ENCODE measurements around the gene SCMH1. TPM values are rescaled to one million over a fixed set of nuclear protein-coding genes. Genes with fewer than 3 reads are reported as not detected.
"Not testable (repeated sequence)": the region's sequence is repeated elsewhere in the genome, so short reads cannot be mapped to it uniquely, and the experiment has no call there.

The SCMH1 gene
- total RNA-seq, 1 experiment from 2014 or later, result 16.9 TPM

- no peak for DNase-seq (ENCODE audit: extremely low read depth, low read depth)
Observed at GRCh38 chr1:41158147-41158875, 83.8 kb downstream of the SCMH1 start.

DNA sequence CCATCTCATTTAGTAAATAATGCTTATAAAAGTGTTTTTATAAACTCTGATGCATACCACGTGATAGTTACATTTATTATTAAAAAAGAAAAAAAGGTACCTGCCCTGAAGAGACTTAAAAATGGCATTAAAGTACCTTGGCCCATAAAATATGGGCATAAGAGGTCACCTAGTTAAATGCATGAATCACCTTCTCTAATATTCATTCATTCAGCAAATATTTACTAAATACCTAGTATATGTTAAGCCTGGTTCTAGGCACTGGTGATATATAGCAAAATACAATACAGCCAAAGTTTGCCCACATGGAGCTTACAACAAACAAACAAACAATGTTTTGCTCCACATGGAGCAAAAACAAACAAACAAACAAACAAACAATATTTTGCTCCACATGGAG lies 87.0 kb downstream of the SCMH1 start:
- DNase-seq (ENCODE audit: extremely low read depth, low read depth), result no peak

DNA sequence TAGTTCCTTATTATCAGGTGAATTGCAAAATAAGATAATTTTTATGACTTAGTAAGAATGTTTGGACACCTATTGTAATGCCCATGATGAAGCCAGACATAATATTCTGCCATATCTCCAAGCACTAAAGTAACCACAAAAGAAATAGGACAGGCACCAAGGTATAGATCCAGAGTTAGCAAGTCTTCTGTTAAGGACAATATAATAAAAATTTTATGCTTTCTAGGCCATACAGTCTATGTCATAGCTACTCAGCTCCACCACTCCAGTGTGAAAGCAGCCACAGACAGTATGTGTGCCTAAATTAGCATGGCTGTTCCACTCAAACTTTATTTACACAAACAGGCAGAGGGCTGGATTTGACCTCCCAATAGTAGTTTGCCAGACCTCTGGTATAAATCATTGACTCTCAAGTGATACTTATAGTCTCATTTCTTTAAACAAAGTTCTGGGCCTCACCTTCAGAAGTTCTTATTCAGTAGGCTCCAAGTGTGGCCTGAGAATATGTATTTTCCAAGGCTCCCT lies 88.3 kb downstream of the SCMH1 start:
- DNase-seq (ENCODE audit: extremely low read depth, low read depth), result no peak

DNA sequence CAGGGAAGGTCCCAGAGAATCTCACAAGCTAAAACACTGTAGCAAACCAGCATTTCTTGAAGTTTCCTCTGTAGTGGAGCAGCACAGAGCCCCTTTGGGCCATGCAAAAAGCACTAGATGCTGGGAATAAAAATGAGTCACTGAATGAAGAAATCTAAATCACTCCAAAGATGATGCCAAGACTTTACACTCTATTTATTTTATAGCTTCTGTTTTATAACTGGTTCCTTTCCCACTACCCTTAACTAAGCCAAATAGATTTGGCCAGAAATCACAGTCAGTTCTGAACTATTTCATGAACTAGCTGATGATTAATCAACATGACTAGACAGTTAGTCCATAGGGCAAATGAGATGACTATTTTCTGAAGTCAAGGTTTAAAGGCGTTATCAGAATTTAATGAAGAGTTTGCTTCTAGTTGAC lies 89.5 kb downstream of the SCMH1 start:
- DNase-seq (ENCODE audit: extremely low read depth, low read depth), result peak; percentile 22

DNA sequence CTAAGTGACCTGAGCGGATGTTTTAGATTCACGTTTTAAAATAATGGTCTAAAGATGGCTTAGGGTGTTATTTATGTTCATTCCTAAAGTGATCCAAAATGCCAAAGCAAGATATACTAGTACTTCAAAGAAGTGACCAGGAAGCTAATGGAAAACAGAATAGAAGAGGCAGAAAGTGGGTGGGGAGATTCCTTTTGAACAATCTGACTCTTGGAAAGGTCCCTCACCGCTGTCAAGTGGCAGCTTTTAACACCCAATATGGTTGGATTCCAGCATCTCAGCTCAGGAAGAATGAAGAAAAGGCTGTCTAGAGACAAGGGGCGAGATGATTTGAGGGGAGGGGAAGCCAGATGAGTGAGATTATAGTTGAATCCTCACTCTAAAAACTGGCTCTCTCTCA lies 90.3 kb downstream of the SCMH1 start:
- no peak for DNase-seq (ENCODE audit: extremely low read depth, low read depth)

- no peak for DNase-seq (ENCODE audit: extremely low read depth, low read depth)
Observed at GRCh38 chr1:41149570-41149969, 92.5 kb downstream of the SCMH1 start.

DNA sequence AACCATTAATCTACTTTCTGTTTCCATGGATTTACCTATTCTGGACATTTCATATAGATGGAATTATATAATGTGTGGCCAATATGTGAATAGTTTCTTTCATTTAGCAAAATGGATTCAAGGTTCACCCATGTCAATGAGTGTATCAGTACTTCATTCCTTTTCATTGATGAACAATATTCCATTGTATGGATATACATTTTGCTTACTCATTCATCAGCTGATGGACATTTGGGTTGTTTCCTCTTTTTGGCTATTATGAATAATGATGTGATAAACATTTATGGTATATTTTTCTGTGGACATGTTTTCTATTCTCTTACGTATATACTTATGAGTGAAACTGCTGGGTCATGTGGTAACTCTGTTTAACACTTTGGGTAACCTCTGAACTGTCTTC lies 97.8 kb downstream of the SCMH1 start:
- DNase-seq (ENCODE audit: extremely low read depth, low read depth), result no peak

GRCh38 chr1:41138549-41138948 lies 103.6 kb downstream of the SCMH1 start:
- DNase-seq (ENCODE audit: extremely low read depth, low read depth), result no peak

- no peak for DNase-seq (ENCODE audit: extremely low read depth, low read depth)
Observed at GRCh38 chr1:41135196-41135947, 106.7 kb downstream of the SCMH1 start.

- DNase-seq (ENCODE audit: extremely low read depth, low read depth), result not testable (repeated sequence)
Observed at GRCh38 chr1:41134325-41134724, 107.8 kb downstream of the SCMH1 start.

DNA sequence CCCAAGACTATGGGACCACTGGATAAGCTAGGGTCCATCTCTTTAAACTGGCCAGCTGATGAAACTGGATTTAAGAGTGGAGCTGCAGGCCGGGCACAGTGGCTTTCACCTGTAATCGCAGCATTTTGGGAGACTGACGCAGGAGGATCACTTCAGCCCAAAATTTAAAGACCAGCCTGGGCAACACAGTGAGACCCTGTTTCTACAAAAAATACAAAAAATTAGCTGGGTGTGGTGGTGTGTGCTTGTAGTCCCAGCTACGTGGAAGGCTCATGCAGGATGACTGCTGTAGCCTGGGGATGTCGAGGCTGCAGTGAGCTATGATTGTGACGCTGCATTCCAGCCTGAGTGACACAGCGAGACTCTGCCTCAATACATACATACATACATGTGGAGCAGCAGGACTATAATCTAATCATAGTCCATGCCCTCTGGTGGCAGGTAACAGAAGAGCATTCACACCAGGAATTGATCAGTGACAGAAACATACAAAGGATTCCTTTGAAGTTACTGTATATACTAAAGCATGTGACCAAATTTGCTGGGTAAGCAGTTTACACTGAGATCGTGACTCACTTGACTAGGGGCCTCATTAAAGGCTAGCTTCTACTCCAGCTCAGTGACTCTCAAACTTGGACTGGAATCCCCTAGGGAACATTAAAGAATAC lies 119.1 kb downstream of the SCMH1 start:
- DNase-seq (ENCODE audit: extremely low read depth, low read depth), result peak; percentile 16

- DNase-seq (ENCODE audit: extremely low read depth, low read depth), result no peak
Observed at GRCh38 chr1:41122148-41122547, 120.0 kb downstream of the SCMH1 start.

DNA sequence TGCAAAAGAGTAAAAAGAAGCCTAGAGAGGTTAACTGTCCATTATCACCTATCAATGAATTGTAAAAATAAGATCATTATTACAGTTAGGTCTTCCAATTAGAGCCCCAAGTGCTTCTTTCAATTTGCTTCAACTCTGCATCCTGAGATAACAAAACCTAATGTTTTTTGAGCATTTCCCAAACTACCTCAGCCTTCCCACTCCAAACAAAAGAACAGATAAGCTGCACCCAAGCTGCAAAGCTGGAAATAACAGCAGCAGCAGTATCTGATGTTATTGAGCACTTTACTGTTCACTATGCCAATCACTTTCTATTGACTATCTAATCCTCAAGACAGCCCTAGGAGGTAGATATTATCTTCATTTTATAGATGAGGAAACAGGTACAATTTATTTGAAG lies 123.5 kb downstream of the SCMH1 start:
- DNase-seq (ENCODE audit: extremely low read depth, low read depth), result no peak

- DNase-seq (ENCODE audit: extremely low read depth, low read depth), result not testable (repeated sequence)
Observed at GRCh38 chr1:41117241-41117640, 124.9 kb downstream of the SCMH1 start.

- DNase-seq (ENCODE audit: extremely low read depth, low read depth), result no peak
Observed at GRCh38 chr1:41110736-41111135, 131.4 kb downstream of the SCMH1 start.

GRCh38 chr1:41110286-41110685 lies 131.8 kb downstream of the SCMH1 start:
- DNase-seq (ENCODE audit: extremely low read depth, low read depth), result no peak

- no peak for DNase-seq (ENCODE audit: extremely low read depth, low read depth)
Observed at GRCh38 chr1:41109310-41110197, 132.6 kb downstream of the SCMH1 start.

DNA sequence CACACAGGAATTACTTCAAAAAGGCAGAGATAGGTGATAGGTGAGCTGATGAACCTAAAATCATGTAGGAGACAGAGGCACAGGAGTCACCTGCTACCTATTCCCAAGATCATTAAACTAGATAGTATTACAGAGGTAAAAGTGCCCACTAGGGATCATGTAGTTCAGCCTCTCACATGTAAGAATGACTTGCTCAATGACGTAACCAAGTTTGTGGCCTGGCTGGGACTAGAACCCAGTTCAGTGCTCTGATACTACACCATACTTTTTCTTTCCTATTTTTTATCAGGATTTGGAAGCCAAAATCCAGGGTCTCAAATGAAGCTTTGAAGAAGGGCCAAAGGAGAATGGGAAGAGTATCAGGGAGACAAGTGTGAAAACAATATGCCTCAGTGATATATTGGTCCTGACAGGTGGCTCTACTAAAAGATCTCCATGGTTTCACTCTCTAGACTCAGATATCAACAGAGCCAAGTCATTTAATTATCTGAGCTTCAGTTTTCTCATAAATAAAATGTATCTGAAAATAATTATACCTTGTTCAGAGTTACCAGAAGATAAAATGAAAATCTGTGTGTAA lies 133.3 kb downstream of the SCMH1 start:
- no peak for DNase-seq (ENCODE audit: extremely low read depth, low read depth)

GRCh38 chr1:41103766-41104165 lies 138.3 kb downstream of the SCMH1 start:
- no peak for DNase-seq (ENCODE audit: extremely low read depth, low read depth)

- no peak for DNase-seq (ENCODE audit: extremely low read depth, low read depth)
Observed at GRCh38 chr1:41102653-41103052, 139.5 kb downstream of the SCMH1 start.

Measured in NCI-H460 (cell line).